Bone marrow (tissue), 2 donors: ENCODE measurements around the gene DCLK1.
"Not testable (repeated sequence)": the region's sequence is repeated elsewhere in the genome, so short reads cannot be mapped to it uniquely, and the experiment has no call there.

Experiments used
- DNase-seq, 2 donors: peaks; one replicate each; lab custom pipeline; 2025; lab: John Stamatoyannopoulos, UW

DCLK1 gene

DNA sequence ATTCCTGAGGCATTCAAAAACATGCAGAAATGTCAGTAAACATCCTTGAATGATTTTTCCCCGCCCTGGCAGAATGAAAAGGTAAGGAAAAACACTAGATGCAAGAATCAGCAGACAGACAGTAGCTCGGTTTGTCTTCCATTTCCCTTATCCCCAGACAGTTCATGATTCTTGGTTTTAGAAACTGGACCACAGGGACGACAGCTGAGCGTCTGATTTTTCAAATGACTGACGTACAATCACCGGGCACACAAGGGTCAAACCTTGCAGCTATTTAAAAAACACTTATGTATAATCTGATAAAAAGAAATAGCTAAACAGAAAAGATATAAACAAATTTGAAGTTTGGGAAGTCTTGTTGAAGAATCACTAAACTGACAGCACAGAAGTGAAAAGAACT lies 47.1 kb downstream of the DCLK1 start:
- no peak for DNase-seq

DNA sequence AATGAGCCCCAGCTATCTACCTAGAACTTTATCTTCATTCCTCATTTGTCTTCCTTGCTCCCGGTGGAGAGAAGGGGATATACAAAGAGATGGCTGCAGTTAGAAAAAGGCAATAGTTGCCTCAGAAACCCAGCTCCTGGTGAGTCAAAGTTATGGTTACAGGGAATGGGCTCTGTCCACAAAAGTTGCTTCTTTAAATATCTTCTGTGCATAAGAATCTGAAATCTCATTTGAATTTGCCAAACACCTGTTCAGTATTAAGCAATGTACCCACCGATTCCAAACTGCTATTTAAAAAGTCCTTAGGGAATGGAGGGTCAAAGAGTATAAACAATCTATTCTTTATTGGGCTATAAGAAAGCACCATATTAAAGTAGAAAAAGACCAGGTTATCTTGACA lies 48.4 kb downstream of the DCLK1 start:
- no peak for DNase-seq

GRCh38 chr13:36082396-36082795 lies 48.8 kb downstream of the DCLK1 start:
- DNase-seq = no peak

DNA sequence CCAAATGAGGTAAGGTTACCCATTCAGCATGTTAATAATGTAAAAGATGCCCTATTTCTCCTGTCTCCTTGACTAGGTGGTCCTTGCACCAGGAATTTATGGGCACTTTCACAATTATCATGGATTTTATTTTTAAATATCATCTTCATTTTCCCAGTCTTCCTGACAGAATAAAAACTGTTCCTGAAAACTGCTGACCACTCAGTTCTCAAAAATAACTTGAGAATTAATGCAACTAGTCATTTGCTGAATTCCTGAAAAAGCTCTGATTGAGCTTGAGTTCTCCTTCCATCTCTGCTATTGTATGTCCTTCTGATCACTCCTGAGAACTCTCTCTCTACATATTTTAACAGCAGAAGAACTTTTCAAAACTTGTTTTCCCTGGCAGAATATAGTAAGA lies 55.0 kb downstream of the DCLK1 start:
- DNase-seq = no peak

GRCh38 chr13:36074659-36075058 lies 56.5 kb downstream of the DCLK1 start:
- DNase-seq = no peak

- DNase-seq = no peak
Measured at GRCh38 chr13:36072152-36072935, 58.8 kb downstream of the DCLK1 start.

- not testable (repeated sequence) for DNase-seq
Measured at GRCh38 chr13:36070504-36071192, 60.5 kb downstream of the DCLK1 start.

GRCh38 chr13:36069881-36070366 lies 61.3 kb downstream of the DCLK1 start:
- no peak for DNase-seq

DNA sequence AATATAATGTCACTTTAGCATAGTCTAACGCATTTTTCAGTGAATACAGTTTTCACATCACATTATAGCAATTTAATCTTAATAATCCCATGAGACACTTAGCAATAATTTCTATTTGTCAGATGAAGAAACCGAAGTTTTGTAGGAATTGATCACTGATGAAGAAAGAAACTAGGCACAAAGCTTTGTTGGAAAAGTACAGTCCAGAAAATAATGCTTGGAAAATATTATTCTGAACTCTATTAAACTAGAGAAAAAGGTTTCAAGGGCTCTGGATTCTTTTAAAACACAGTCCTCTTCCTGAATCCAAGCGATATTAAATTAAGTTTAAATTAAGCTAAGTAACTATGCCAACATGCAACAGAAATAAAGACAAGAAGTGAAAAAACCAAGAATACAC lies 62.2 kb downstream of the DCLK1 start:
- no peak for DNase-seq

GRCh38 chr13:36068566-36068965 lies 62.6 kb downstream of the DCLK1 start:
- DNase-seq = no peak

DNA sequence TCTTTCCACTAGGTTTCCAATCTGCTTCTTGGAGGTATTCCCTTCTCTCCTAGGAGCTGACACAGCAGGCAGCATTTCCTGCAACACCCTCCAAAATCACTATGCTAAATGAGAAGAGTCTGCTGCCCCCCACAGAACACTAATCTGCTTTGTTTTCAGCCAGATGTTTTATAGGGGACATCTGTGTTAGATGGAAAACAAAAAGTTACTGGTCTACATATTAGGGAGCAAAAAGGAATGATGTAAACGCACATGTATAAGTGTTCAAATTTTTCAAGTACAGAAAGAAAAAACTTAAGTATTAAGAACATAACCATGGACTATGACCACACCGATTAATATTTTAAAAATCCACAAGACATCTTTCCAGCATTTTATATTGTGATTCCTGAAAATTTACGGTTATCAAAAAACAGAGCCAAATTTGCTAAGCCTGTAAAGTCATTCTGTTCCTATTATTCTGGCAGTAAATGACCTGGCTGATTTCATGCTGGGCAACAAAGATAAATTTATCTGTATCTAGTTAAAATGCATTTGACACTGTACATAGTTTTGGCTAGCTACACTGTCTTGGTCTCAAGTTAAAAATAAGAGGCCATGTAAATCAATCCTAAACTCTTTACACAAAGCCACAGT lies 63.3 kb downstream of the DCLK1 start:
- no peak for DNase-seq

GRCh38 chr13:36062249-36062648 lies 68.9 kb downstream of the DCLK1 start:
- DNase-seq = no peak

DNA sequence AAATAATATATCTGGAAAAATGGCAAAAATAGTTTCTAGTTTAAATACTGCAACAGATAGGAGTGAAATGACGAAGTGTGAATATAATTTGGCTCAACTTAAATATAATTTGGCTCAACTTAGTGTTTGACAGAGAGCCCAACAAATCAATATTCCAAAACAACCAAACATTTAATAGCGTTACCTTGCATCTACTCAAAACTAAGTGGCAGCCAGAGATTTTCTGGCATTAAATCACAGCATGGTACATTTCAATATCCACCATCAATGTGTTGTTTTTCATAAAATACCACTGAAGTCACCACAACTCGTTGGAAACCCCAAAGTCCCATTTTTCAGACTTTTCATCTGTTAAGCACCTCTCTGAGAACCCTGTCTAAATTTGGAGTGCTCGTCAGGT lies 69.6 kb downstream of the DCLK1 start:
- DNase-seq = no peak

- DNase-seq = no peak
Measured at GRCh38 chr13:36061054-36061453, 70.1 kb downstream of the DCLK1 start.

DNA sequence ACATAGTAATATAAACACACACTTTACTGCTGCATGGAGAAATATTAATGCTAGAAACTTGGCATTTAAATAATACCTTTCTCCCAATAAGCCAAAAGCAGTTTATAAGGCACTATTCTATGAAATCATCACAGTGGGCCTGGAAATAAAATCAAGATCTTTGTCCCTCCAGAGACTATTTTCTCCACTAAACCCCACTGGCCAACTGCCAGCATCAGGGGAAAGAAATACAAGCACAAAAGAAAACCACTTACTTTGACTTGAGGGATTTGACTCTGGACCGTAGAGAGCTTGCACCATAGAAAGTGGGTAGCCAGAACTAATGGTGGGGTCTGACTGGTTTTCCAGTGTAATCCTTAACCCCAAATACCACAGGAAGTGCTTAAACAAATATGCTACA lies 71.9 kb downstream of the DCLK1 start:
- no peak for DNase-seq

DNA sequence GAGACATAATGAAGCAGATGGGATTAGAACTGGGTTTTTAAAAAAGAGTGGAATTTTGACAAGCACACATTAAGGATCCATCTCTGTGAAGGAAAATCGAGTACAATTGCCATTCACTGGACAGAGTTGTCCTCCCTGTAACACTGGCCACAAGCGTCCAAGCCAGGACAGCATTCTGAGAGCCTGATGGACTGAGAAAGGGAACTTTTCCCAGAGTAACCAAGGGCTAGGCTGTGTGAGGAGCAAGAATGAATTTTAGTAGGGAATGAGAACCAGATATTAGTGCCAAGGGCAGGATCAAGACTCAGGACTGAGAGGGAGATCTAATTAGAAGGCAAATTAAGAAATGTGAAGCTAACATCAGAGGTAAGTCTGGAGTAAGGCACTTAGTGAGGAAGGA lies 73.1 kb downstream of the DCLK1 start:
- no peak for DNase-seq

DNA sequence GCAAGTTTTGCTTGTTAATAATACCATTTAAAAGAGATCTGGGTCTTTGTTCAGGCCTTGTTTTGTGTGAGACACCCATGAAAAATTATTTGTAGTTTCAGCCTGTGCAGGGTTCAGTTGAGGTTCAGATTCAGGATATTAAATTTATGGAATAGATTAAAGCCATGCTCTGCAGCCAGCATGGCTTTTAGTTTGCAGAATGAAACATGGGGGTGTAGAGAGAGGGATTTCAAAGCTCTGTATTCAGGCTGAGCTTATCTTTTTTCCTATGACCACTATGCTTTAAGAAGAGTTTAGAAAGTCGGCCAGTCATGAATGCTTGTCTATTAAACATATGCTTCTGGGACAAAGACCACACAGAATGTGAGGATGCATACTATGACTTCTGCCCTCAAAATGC lies 73.6 kb downstream of the DCLK1 start:
- DNase-seq = no peak

GRCh38 chr13:36057041-36057440 lies 74.1 kb downstream of the DCLK1 start:
- no peak for DNase-seq

DNA sequence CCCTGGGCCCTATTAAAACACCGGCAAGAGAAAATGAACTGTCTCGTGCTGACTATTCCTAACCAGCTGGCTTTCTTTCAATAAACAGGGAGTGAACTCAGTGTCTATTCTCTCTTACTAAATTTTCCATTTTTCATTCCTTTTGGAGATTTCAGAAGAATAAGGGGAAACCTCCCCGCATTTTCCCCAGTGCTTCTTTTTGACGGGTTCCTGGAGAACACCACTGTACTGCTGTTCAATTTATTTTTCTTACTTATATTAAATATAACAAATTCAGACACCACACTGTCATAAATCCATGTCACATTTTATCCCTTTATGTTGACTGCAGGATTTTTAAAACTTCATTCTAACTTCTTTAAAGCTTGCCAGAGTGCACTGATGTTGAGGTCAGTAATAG lies 75.8 kb downstream of the DCLK1 start:
- no peak for DNase-seq

DNA sequence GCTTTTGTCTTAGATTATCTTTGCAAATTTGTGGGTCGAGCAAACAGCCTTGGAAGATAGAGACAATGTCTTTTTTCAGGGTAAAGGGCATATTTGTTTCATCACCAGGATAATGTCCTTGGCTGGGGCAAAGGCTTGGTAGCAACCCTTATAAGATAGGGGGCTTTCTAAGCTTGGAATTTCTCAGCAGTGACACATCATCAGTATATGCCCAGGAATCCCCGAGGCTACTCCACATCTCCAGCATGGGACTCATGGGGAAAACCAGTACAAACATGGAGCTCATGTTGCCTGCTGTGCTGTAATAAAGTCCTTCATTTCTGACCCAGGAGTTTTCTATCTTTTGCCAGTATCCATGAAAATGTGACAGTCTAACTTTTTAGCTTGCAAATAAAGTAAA lies 77.1 kb downstream of the DCLK1 start:
- DNase-seq = no peak

DNA sequence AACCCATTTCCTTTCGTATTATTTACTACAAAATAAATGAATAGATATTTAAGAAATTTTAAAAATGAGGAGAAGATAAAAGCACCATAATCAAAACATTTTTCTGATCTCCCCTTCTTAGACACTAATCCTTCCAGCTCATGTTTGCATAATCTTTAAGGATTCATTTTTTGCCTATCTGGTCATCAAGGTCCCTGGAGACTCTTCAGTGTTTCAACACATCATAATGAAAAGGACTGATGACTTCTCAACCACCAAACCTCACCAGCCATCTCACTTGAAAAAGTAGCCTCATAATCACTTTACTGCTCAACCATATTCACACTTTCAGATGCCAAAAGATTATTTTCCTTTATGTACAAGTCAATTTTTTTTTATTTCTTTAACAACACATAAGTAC lies 80.1 kb downstream of the DCLK1 start:
- DNase-seq = no peak

DNA sequence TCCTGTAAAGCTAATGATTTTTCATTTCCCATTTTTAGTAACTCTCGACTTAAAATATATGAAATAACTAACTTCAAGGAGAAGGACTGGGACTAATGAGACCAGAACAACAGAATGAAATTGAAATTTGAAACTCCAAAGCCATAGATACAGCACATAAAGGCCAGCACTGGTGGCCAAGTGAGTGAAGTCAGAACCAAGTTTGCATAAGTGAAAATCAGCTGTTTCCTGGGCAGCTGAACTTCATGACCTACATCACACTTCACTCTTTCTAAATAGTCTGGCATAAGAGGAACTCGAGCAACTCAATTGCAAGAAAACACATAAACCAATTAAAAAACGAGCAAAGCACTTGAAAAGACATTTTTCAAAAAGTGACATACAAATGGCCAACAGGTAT lies 84.5 kb downstream of the DCLK1 start:
- no peak for DNase-seq
